ENCODE measurements around the gene SMTN.
"Not testable (repeated sequence)": the region's sequence is repeated elsewhere in the genome, so short reads cannot be mapped to it uniquely, and the experiment has no call there.

Gene SMTN

DNA sequence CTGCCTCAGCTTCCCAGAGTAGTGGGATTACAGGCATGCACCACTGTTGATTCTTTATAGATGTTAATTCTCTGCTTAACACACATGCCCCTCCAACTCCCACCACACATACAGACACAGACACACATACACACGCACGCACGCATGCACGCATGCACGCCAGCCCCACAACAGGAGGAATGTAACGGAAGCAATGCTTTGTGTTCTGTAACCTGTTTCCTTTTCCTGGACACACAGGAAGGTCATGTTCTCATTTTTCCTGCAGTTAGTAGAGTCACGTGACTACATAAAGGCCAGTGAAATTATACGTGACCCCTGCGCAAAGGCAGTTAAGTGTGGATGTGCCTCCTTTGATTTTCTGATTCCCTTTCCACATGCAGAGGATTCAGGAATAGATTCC, 8.0 kb upstream of the SMTN start:
- not testable (repeated sequence) for DNase-seq (ENCODE audit: low spot score)

DNA sequence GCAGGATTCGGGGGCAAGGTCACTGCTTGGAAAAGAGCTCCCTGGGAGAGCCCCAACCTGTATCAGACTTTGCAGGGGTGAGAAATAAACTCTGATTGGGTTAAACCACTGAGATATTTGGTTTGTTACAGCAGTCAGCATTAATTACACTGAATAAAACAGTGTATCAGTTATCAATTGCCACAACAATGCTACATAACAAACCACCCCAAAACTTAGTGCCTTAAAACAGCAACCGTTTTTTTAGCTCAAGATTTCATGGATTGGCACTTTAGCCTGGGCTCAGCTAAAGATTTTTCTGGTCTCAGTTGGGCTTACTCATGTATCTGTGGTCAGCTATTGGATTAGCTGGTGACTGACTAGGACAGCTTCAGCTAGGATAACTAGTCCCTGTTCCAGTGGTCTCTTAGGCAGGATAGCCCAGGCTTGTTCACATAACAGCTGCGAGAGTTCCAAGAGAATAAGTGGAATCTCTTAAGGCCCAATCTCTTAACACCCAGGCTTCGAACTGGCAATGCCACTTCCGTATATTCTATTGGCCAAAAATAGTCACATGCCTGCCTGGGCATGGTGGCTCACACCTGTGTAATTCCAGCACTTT, 7.5 kb upstream of the SMTN start:
- DNase-seq (ENCODE audit: low spot score) = not testable (repeated sequence)

DNA sequence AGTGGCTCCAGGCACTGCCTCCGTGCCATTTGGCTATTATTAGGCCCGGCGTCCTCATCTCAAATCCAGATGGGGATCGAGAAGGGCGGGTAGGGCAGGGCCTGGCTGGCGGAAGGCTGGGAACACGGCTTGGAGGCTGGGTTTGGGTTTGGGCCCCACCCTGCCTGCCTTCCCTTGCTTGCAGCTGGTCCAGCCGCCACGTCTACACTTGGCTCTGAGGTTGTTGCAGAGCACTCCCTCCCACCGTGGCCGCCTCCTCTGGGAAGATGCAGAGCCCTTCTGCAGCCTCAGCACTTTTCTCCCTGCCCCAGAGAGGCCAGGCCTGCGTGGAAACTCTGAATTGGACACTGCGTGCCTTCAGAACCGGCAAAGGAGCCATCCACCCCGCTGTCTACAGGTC, 5.2 kb upstream of the SMTN start:
- DNase-seq (ENCODE audit: low spot score) = no peak

DNA sequence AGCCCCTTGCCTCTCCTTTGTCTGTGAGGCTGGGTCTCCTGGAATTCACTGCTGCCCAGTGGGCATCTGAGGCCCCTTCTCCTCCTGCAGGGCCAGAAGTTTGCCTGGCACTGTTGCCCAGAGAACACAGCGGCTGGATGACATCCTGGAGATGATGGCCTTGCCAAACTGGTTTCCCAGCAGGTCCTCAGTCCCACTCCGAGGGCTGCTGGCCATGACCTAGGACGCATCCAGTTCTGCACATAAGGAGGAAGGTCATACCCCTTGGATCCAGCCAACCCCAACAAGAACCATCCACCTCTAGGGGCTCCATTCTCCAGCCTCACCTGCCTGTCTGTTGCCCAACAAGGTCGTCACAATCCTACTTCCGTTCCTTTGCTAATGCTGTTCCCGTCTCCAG, 3.4 kb upstream of the SMTN start:
- no peak for DNase-seq (ENCODE audit: low spot score)

DNA sequence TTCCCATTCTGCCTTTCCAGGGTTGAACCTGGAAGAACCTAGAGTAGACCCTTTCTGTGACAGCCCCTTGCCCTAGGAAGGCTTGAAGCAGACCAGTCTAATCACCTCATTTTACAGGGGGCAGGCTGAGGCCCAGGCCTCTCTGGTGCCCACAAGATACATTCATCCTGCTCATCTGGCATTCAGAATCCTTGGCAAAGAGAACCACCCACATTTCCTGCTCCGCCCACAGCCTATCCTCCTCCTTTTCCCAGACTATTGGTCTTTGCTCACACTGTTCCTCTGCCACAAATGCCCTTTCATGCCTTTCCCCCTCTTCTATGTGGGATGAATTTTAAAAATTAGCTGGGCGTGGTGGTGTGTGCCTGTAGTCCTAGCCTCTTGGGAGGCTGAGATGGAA, 2.7 kb upstream of the SMTN start:
- peak; percentile 30 for DNase-seq (ENCODE audit: low spot score)

DNA sequence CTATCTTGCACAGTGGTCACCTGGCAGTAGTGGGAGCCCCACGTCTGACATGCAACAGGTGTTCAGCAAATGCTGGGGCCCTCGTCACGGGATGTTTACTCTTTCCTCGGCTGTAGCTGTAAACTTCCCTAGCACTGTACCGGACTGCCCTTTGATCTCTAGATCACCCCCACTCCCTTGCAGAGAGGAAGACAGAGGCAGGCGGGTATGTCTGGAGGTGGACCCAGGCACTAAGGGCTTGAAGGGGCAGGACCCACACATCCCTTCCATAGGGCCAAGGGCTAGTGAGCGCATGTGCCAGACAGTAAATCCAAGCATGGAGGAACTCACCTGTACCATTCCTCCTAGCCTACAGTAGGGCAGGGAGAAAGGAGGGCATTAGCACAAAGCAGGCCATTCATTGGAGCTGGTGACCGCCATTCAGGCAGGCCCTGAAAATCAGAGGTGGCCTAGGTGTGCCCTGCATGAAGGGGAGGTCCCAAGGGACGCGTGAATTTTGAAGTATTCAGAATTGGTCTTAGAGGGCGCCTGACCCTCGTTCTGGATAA, 1.9 kb upstream of the SMTN start:
- DNase-seq (ENCODE audit: low spot score) = peak; percentile 94

DNA sequence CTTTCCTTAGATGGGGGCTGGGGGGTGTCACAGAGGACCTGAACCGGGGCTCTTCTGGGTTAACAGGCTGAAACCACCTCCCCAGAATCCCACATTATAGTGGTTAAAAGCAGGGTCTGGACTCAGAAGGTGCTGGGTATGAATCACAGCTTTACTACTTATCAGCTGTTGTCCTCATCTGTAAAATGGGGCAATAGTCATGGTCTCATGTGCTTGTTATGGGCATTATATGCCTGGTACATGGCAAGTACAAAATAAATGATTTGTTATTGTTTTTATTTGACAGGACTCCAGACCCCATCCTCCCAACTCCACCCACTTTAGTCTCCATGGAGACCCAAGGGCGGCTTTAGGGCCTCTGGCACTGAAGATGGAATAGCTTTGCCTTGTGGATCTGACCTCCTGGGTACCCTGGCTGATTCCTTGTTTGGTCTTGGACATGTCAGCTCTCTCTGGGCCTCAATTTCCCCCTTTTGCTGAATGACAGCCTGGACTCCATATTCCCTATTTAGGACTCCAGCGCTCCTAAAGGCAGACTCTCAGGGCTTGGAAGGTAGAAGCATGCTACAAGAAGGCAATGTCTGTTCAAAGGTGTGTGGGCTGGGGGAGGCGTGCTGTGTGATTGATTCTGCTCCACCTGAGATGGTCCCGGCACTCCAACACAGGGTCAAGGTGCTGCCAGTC, 812 bp upstream of the SMTN start:
- DNase-seq (ENCODE audit: low spot score) = peak; percentile 44

DNA sequence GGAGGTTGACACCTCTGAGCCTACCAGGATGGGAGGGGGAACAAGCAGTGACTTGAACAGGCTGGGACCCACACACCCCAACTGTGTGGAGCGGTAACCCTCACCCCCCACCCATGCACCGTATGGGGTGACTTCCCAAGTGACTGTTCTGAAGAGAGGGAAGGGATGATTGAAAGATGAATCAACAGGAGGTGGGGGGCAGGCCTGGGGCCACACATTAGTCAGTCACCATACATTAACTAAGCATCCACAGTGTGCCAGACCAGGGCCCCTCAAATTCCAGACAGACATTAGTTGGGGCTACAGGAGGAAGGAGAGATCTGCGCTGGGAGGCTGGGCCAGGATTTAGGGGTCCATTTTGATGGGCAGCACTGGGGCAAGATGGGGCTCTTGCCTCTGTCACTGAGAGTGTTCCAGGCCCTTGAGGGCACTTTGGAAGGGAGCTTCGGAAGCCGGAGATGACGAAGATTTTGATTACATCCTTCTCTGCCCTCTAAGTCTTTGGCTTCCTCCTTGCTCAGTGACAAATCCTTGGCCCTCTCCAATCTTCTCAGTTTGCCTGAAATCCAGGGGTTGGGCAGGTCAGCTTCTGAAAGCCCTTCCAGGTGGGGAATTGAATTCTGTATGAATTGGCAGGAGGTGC, 966 bp downstream of the SMTN start:
- peak; percentile 36 for DNase-seq (ENCODE audit: low spot score)

DNA sequence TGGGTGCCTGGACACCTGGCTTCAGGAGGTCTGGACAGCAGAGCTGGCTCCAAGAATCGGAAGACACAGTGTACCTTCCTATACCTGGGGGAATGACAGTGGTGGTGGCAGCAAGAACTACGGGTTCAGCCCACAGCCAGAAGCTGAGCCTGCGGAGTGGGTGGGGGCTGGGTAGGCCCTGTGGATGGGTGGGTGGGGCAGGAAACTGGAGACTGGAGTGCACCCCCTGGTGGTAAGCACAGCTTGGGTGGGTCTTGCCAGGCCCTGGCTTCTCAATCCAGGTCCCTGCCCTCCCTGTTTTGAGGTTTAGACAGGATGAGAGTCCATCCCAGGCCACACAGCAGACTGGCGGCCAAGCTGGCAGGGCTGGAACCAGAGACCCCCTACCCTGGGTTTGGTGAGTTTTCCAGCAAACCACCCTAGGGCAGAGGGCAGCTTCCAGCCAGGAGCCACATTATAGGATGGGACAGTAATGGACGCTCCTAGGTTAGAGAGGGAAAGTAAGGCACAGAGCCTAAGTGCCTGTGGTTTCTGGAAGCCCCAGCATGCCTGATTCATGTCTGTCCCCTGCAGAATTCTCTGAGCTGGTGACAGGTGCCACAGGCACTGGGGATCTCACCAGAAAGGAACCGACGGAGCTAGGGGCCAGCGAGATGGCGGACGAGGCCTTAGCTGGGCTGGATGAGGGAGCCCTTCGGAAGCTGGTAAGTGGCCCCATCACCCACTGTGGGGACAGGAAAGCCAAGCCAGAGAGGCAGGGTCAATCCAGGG, 1.7 kb downstream of the SMTN start:
- DNase-seq (ENCODE audit: low spot score) = peak; percentile 99

DNA sequence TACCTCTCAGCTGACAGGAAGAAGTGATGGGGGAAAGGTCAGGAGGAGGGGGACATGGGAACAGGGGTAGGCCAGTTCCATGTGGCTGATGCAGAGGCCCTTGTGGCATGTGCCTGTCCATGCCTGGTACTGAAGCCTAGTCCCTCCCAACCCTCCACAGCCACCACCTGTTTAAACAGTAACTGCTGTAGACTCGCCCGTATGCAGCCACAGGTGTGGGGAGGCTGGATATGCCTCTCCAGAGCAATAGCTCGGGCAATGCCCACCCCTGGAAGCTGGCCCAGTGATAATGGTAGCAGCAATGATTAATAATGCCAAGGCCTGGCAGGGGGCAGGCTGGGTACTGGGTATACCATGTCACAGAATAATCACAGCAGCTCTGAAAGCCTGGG, 2.3 kb downstream of the SMTN start:
- DNase-seq (ENCODE audit: low spot score) = no peak

DNA sequence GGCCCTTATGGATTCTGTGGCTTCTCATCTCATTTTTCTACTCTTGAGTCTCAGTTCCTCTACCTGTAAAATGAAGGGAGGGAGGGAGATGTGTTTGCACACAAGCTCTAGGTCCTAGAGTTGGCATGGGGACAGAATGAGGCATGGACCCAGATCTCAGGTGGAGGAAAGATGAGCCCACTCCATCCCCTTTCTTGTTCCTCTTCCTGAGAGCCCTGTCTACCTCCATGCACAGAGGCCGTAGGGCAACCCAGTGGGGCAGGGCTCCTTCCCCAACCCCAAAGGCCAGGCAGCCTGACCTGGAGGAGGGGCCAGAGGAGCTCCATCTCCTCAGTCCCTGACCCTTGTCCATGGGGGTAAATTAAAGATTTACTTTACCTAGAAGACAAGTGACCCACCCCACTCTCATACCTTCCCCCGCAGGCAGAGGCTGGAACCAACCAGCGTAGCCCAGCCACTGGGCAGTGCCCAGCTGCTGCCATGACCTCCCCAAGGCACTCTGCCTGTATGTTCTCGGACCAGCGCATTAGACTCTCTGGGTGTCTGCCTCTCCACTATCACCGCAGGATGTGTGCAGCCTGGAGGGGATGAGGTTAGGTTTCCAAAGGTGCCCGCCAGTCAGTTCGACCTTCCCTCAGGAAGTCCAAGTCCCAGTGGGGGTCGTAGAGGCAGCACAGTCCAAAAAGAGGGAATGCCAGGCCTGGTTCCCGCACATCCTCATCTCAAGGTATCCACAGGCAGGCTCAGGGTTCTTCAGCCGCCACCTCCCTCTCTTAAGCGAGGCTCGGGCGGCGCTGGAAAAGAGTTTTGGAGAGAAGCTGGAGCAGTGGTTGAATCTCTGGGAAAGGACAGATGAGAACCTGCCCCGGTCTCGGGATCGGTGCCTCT, 3.0 kb downstream of the SMTN start:
- no peak for DNase-seq (ENCODE audit: low spot score)

DNA sequence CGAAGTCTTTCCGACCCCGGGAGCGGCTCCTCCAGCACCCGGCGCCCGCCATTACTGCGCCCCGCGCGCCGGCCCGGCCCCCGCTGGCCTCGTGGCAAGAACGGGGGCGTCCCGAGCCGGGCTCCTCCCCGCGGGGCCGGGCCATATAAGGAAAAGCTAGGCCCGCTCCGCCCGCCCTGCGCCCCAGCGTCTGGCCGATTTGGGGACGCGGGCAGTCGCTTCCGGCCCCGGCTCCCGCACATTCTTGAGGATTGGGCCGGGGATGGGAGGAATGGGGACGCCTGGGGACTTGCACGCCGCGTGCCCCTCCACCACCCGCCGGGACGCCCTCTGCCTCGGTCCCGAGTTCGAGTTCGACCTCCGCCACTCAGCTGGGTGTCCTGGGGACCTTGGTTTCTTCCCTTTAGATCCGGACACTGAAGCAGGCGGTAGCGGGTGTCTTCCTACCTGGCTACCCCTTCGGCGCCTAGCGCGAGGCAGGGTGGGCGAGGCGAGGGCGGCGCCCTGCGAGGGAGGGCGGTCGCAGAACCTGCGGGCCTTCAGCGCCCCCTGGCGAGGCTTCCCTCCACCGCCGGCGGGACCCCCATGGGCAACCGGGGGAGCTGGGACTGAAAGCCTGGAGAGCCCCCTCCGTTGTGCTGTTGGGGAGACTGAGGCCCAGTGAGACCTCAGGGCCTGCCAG, 3.8 kb downstream of the SMTN start:
- DNase-seq (ENCODE audit: low spot score) = no peak

DNA sequence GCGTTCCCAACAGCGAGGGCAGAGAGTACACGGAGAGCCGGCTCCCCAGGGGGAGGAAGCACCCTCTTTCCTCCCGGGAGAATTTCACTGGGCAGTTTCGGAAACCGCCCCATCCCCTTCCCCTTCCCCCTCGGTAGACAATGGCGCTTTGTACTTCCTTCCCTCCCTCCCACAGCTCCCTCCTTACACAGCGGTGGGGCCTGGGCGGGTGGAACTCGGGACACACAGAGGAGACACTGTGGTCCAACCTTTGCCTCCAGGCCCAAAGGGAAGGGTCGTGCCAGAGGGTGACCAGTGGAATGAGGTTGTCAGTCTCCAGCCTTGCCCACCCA, 4.3 kb downstream of the SMTN start:
- no peak for DNase-seq (ENCODE audit: low spot score)

DNA sequence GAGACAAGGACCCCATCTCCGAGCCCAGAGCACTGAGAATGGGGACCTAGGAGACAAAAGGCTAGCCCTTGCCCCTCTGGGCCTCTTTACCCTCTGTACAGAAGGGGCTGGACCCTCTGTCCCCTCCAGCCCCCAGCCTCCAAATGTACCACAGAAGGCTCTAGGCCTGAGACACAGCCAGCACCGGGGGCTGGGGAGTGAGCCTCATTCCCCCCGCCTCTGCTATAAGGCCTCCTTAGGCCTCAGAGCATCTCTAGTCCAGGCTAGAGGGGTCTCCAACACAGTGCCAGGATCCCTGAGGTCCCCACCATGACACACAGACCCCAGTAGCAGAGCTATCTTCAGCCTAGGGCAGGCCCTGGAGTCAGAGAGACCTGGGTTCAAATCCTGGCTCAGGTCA, 4.8 kb downstream of the SMTN start:
- DNase-seq (ENCODE audit: low spot score) = no peak

DNA sequence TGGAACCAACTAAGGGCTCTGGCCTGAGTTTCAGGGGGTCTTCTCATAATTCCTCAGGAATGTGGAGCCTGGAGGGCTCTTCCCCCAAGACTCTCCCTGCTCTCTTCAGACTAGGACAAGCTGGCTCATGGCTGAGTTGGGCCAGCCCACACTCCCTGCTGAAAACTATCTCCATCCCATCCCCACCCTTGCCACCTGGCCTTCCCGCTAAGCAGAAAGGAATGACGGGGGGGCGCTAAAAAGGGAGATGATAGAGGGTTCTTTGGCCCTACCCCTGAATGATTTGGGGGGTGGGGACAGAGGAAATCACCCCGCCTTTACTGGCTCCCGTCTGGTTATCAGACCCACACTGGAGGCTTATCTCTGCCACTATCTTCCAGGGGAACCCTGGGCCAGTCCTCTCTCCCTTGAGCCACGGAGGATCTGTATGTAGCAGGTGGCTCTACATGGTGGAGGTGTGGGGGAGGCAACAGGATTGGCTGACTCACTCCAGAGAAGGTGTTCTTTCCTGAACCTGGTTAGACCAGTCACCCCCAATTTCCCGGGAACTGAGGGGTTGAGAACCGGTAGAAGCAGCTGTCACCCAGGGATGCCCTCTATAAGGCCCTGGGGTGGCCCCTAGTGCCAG, 5.7 kb downstream of the SMTN start:
- DNase-seq (ENCODE audit: low spot score) = no peak

DNA sequence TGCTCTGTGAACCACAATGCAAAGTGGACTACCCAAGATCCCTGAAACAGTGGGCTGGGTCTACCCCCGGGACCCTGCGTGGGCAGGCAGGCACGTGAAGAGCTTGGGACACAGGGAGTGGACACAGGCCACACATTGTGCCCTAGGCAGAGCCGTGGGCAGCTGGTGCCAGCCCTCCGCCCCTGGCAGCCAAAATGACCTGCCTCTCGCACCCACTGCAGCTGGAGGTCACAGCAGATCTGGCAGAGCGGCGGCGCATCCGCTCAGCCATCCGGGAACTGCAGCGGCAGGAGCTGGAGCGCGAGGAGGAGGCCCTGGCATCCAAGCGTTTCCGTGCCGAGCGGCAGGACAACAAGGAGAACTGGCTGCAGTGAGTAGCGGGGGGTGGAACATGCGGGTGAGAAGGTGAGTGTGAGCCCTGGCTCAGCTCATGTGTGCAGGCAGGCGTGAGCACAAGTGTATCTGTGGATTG, 6.7 kb downstream of the SMTN start:
- DNase-seq (ENCODE audit: low spot score) = no peak

DNA sequence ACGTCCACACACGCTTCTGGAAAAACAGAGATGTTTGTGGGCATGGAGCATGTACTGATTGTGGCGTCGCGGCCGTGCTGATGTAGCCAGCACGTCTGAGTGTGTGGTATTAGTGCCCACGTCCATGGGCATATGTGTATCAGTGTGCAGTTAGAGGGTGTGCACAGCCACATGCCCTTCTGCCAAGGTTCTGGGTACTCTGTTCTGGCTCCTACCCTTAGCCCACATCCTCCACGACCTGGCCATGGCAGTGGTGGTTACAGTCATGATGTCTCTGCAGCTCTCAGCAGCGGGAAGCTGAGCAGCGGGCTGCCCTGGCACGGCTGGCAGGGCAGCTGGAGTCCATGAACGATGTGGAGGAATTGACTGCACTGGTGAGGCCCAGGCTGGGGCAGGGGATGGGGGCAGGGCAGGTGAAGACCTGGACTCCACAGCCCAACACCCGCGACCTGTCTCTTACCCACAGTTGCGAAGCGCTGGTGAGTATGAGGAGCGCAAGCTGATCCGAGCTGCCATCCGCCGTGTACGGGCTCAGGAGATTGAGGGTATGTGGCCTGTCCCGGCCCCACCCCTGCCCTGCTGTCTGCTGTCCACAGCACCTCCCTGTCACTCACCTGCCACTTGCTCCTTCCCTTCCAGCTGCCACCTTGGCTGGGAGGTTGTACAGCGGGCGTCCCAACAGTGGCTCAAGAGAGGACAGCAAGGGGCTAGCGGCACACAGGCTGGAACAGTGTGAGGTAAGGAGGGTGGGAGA, 7.3 kb downstream of the SMTN start:
- DNase-seq (ENCODE audit: low spot score) = no peak

DNA sequence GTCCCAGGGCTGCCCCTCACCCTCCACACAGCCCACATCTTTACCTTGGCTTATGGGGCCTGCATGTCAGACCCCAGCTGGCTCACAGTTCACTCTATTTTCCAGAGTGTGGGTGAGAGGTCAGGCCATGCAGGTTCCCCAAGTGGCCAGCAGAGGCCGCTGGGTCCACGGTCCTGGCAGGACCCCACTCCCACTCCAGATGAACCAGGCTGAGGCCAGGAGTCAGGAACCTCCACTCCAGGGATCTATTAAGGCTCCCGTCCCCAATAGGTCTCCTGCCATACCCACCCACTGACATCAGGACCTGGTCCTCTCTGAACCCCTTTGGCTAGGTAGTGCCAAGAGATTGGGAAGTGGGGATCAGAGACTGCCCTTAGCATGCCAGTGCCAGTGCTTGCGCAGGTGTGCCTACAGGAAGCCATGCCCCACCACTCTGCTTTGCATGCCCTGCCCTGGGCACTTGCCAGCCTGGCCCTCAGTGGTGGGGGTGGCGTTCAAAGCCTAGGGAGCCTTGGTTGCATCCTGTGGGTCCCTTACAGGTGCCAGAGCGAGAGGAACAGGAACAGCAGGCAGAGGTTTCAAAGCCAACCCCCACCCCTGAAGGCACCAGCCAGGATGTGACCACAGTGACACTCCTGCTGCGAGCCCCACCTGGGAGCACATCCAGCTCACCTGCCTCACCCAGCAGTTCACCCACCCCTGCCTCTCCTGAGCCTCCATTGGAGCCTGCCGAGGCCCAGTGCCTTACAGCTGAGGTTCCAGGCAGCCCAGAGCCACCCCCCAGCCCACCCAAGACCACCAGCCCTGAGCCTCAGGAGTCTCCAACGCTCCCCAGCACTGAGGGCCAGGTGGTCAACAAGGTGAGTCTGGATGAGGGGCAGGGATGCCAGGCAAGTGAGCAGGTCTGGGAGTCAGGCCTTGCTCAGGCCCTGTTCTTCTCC, 8.3 kb downstream of the SMTN start:
- peak; percentile 97 for DNase-seq (ENCODE audit: low spot score)

Measured in HuH-7 (cell line).